AG04449 (cell line): ENCODE data around the gene DCST2.

Experiments used
- CTCF ChIA-PET: fragments of 350-600 bp; formaldehyde crosslinking; extraction: SDS; loops from one replicate; lab custom pipeline; 2021; ENCODE audit warnings: antibody characterized with exemption; lab: Yijun Ruan, JAX
- POLR2A ChIA-PET: fragments of 400-600, 350-600 bp; formaldehyde crosslinking; extraction: SDS; loops from one replicate; lab custom pipeline; 2020; ENCODE audit warnings: antibody characterized with exemption, inconsistent platforms; lab: Yijun Ruan, JAX
- DNase-seq: peaks from one replicate; pipeline ENCODE4 v3.0.0-alpha.2; 2010; ENCODE audit warnings: low read depth, low spot score
- H3K4me3 ChIP-seq: 2 replicates; pipeline ENCODE4 v1.5.1; 2011; ENCODE audit warnings: low read depth, mild to moderate bottlenecking, control low read depth, low read length
- TF ChIP-seq, protein P1 (sequence below): IDR thresholded peaks from one replicate; pipeline ENCODE4 v1.5.1; 2011; ENCODE audit warnings: mild to moderate bottlenecking, moderate library complexity, low read length, control low read depth, inconsistent platforms; ENCODE audit not compliant: insufficient read depth; ENCODE audit errors: missing control alignments

DCST2 gene

DNA sequence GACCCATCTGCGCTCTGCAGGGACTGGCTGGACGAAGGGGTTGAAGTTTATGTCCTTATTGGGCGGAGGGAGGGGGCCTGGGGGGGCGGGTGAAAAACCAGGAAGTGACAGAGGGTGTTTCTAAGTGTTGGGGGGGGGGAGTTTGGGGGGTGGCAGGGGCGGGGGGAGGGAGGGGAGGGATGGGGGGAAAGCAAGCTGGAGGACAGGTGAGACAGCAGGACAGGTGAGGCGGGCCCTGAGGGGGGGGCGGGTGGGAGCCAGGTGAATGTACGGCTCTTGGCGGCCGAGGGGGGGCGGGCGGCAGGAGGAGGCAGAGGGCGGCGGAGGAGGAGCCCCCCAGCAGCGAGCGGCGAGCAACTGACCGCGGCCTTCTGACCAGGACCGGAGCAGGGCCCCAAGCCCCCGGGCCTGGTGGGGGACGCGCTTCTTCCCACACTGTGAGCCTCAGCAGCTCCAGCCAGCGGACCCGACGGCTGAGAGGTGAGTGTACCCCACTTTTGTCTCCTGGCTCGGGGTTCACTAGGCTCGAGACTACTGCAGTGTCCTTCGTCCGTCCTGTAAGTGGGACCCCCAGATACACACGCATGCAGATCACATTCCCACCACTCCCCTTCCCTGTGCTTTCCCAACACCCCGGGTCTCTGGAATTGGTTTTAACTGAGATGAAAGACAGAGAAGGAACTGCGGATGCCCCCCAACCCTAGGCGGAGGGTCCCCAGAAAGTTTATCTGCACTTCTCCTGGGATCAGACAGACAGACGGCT, 30.9 kb downstream of the DCST2 start, which contains the start of gene ZBTB7B:
TSS of gene ZBTB7B (plus strand) at position 339 of the 763 bp plus-strand sequence. CDS start 11,859 bp downstream, outside the sequence.
- peak within 1 kb of the TSS; percentile 93 for H3K4me3 ChIP-seq
- no peak for DNase-seq
- ChIA-PET POLR2A (interaction anchor here (0.6 to 1.9 kb wide), 5 partner anchors 9 to 246 kb away, joined by 3 to 8 read pairs (median 4); partner anchors contain the start of genes LENEP and SHC1), CTCF (interaction anchor here (0.6 to 17.2 kb wide), 6 partner anchors 16 to 82 kb away, joined by 3 to 244 read pairs (median 4); partner anchors contain the start of gene PYGO2)
- TF ChIP-seq, protein P1, sequence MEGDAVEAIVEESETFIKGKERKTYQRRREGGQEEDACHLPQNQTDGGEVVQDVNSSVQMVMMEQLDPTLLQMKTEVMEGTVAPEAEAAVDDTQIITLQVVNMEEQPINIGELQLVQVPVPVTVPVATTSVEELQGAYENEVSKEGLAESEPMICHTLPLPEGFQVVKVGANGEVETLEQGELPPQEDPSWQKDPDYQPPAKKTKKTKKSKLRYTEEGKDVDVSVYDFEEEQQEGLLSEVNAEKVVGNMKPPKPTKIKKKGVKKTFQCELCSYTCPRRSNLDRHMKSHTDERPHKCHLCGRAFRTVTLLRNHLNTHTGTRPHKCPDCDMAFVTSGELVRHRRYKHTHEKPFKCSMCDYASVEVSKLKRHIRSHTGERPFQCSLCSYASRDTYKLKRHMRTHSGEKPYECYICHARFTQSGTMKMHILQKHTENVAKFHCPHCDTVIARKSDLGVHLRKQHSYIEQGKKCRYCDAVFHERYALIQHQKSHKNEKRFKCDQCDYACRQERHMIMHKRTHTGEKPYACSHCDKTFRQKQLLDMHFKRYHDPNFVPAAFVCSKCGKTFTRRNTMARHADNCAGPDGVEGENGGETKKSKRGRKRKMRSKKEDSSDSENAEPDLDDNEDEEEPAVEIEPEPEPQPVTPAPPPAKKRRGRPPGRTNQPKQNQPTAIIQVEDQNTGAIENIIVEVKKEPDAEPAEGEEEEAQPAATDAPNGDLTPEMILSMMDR: no peak

DNA sequence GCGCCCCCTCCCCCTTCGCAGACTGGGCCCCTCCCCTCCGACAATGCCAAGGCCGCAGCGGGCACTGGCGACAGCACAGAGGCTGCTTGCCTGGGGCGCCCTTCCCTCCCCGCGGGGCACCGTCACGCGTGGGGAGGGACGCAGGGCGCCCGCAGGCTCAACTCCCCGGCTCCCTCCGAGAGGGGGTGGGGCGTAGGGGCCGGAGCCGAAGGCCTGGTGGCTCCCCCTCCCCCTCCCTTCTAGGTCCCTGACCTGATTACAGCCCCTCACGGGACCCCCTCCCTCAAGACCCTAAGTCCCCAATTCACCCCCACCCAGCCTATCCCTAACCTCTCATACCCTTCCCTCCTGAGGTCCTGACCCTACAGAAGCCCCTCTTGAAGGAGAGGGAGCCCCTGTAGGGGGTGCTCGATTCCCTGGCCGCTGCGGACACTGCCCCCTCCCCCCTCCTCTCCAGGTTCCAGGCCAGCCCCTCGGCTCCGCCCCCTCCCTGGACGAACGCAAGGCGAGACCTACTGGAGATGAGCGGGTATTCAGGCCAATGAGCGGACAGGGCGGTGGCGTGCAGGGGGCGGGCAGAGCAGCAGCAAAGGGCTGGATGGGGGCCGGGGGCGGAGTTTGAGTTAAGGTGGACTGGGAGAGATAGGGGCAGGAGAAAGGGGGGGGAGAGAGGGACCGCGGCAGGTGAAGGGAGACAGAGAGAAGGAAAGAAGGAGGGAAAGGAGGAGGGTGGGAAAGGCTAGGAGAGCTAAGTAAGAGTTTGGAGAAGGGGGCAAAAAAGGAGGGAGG, 31.7 kb downstream of the DCST2 start:
- POLR2A ChIA-PET: interaction anchor here (0.6 to 1.9 kb wide), 4 partner anchors 8 to 308 kb away, joined by 3 to 7 read pairs (median 3); partner anchors contain the start of genes LENEP and SHC1
- TF ChIP-seq, protein P1: peak; percentile 60
- H3K4me3 ChIP-seq: peak overlapping the region; percentile 93
- peak; percentile 85 for DNase-seq
- CTCF ChIA-PET: interaction anchor here (0.6 to 17.2 kb wide), 11 partner anchors 17 to 171 kb away, joined by 3 to 244 read pairs (median 3); partner anchors contain the start of genes FLAD1, KRTCAP2 and PYGO2

DNA sequence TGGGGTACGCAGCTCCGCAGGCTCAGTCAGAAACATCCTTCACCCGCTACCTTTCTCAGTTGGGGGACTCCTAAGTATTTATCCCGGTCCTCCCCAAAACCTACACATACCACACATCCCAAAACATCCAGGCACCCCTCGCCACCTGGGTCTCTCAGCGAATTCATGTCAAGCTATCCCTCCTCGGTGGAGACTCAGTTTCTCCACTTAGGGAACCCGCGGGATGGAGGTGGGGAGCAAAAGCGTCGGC, 32.2 kb downstream of the DCST2 start:
- CTCF ChIA-PET: interaction anchor here (0.6 to 17.2 kb wide), 9 partner anchors 17 to 171 kb away, joined by 3 to 244 read pairs (median 3); partner anchors contain the start of genes FLAD1, KRTCAP2 and PYGO2
- POLR2A ChIA-PET: interaction anchor here (0.6 to 1.9 kb wide), 3 partner anchors 16 to 307 kb away, joined by 3 to 7 read pairs (median 3); partner anchors contain the start of gene SHC1
- H3K4me3 ChIP-seq: peak overlapping the region; percentile 72
- TF ChIP-seq, protein P1: no peak
- DNase-seq: no peak

DNA sequence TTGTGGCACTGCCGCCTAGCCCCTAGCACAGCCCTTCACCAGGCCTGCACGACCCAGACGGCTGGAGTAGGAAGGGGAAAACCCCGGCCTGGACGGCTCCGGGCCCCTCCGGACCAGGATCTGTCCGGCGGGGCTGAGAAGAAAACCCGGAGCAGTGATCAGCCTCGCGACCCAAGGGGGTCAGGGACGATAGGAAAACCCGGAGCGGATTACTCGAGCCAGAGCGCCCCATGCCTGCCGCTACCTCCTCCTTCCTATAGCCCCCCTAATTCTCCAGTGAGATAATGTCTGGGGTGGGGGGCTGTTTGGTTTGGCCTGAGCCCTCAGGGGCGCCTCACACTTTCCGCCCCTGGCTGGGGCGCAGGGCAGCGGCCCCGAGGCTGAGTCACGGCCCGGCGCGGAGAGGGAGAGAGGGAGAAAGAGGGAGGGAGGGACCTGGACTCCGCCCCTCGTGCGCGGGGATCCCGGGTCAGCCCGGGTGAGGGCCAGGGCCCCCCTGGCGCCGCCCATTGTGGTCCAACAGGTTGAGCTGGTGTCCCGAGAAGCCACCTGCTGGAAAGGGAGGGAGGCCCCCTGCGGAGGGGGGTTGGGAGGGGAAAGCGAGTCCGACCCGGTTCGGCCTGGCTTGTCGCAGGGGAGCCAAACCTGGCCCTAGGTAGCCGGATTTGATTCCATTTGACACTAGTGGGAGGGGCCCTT, 32.7 kb downstream of the DCST2 start:
- peak; percentile 26 for DNase-seq
- peak overlapping the region; percentile 72 for H3K4me3 ChIP-seq
- CTCF ChIA-PET: interaction anchor here (0.6 to 17.2 kb wide), 16 partner anchors 11 to 520 kb away, joined by 3 to 244 read pairs (median 4); partner anchors contain the start of genes CKS1B, FLAD1, KRTCAP2 and PBXIP1
- TF ChIP-seq, protein P1: no peak
- POLR2A ChIA-PET: interaction anchor here (0.9 to 1.9 kb wide), 3 partner anchors 16 to 65 kb away, joined by 3 to 7 read pairs (median 3); partner anchors contain the start of genes PMVK and SHC1

DNA sequence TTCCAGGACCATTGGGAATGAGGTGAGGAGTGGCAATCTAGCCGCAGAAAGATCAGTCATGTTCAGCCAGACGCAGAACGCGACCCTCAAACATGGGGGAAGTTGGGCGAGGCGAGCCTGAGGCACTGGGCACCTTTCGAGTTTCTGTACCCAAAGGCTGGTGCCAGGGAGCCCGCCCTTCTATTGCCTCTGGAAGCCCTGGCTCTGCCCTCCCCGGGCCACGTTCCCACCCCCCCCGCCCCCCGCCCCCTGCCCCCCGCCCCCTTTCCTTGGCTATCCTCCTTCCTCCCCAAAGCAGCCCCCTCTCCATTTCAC, 33.2 kb downstream of the DCST2 start:
- H3K4me3 ChIP-seq: peak overlapping the region; percentile 72
- no peak for DNase-seq
- CTCF ChIA-PET: interaction anchor here (0.7 to 17.2 kb wide), 13 partner anchors 10 to 520 kb away, joined by 3 to 244 read pairs (median 12); partner anchors contain the start of genes CKS1B, FLAD1, PBXIP1 and PYGO2
- POLR2A ChIA-PET: interaction anchor here (0.8 to 1.7 kb wide), 3 partner anchors 21 to 64 kb away, joined by 3 to 4 read pairs (median 3); partner anchors contain the start of genes PMVK and PYGO2
- TF ChIP-seq, protein P1: no peak
